Measurements from ENCODE around the gene ZNF197. TPM values are rescaled to one million over a fixed set of nuclear protein-coding genes. Genes with fewer than 3 reads are reported as not detected.

The ZNF197 gene
- total and polyA plus RNA-seq, 2 donors (not counting 3 experiments of a cell fraction or from before 2014, with no cell fraction given), result 2.9 to 6.4 TPM

- dilution Hi-C loops (cut with MboI; ENCODE audit: extremely low pct_ligation_motif_present, low sequenced_read_pairs), result no loop called here
- Histone ChIP-seq H2AFZ (ENCODE audit: low read depth, low read length) (no peak overlapping the region), H3K36me3 (ENCODE audit: control insufficient read depth in 2 of 2, extremely low read depth in 1 of 2, insufficient read depth in 2 of 2, low read length in 2 of 2) (peaks cover 15% of the 10 kb centered on the region in 2 experiments), H3K79me2 (ENCODE audit: control insufficient read depth, insufficient read depth, low read length) (no peaks in the 10 kb centered on the region), H3K9me1 (replicated peaks; ENCODE audit: control insufficient read depth, extremely low read depth, insufficient read depth, low read length) (no peaks in the 10 kb centered on the region), H3K4me3 (replicated peaks in 1 of 3; ENCODE audit: insufficient read depth in 1 of 3, low read depth in 1 of 3, low read length in 3 of 3) (no peak overlapping the region), H4K20me1 (replicated peaks; ENCODE audit: control insufficient read depth, extremely low read depth, insufficient read depth, low read length) (no peaks in the 10 kb centered on the region), H3K27me3 (ENCODE audit: control insufficient read depth in 2 of 2, insufficient read depth in 2 of 2, low read length in 2 of 2) (no peaks in the 10 kb centered on the region), H3K4me1 (ENCODE audit: control insufficient read depth, extremely low read depth, insufficient read depth, low read length) (no peaks in the 10 kb centered on the region), H3K9me3 (replicated peaks; ENCODE audit: control insufficient read depth, insufficient read depth, low read length) (peaks cover 17% of the 10 kb centered on the region), H3K9ac (replicated peaks; ENCODE audit: extremely low read depth, insufficient read depth, low read length) (no peak overlapping the region), H3K4me2 (ENCODE audit: insufficient read depth, low read length) (no peak overlapping the region), H3K27ac (ENCODE audit: insufficient read depth, low read depth, low read length) (no peak overlapping the region)
- TF ChIP-seq POLR2AphosphoS5 (IDR thresholded peaks at IDR 0.05; ENCODE audit: insufficient read depth, low read depth, low read length) (no peak), POLR2A (IDR thresholded peaks at IDR 0.05; ENCODE audit: low read depth, low read length) (no peak), FOS (IDR thresholded peaks at IDR 0.05; ENCODE audit: borderline replicate concordance, insufficient read depth, low read length) (no peak), MAX (IDR thresholded peaks at IDR 0.05; ENCODE audit: insufficient read depth, insufficient read length) (no peak), JUN (IDR thresholded peaks at IDR 0.05; ENCODE audit: borderline replicate concordance, insufficient read depth, insufficient read length, low read depth) (no peak), EZH2 (IDR thresholded peaks at IDR 0.05; ENCODE audit: borderline replicate concordance, low read depth, low read length, severe bottlenecking) (no peak), GATA2 (IDR thresholded peaks at IDR 0.05; ENCODE audit: insufficient read depth, insufficient read length, low read depth, low read length) (no peak), CTCF (IDR thresholded peaks at IDR 0.05; ENCODE audit: extremely low read depth in 1 of 2, insufficient read depth in 1 of 2, low read depth in 1 of 2, low read length in 2 of 2) (no peak), MYC (IDR thresholded peaks at IDR 0.05; ENCODE audit: low read depth, low read length) (no peak)
- FAIRE-seq, result no peak
- ChIA-PET POLR2A (no interaction called here), CTCF (no interaction called here)
- BruUV-seq (replicated peaks), result no TSS peak
- intact Hi-C loops (cut with micrococcal nuclease), result loop anchor here (10.0 kb wide), 1 partner anchor 242 kb away; no protein-coding TSS in a partner anchor
- DNase-seq (ENCODE audit: low read depth, low spot score), result no peak
Measured at GRCh38 chr3:44642337-44642736, 17.5 kb downstream of the ZNF197 start.

Measured in endothelial cell of umbilical vein (primary cell).